Measurements from ENCODE around the gene LPP. TPM values are rescaled to one million over a fixed set of nuclear protein-coding genes. Genes with fewer than 3 reads are reported as not detected.

LPP gene
- total and polyA plus RNA-seq, 2 of the 13 experiments (the other 11 are each of a cell fraction or from before 2014, with no cell fraction given): 19.2 to 29.9 TPM

GRCh38 chr3:188157971-188158370, 4.0 kb downstream of the LPP start (continued):
- TF ChIP-seq PRMT3 (CRISPR knock-in tag; IDR thresholded peaks at IDR 0.05; ENCODE audit: borderline replicate concordance, low read depth): no peak
- no peak for TF ChIP-seq ZSCAN20 (CRISPR knock-in tag; IDR thresholded peaks at IDR 0.05; ENCODE audit: borderline replicate concordance)
- no peak for TF ChIP-seq ZNF264 (CRISPR knock-in tag; IDR thresholded peaks at IDR 0.05)
- no peak for TF ChIP-seq SOX6 (IDR thresholded peaks at IDR 0.05)
- peak; percentile 28 for TF ChIP-seq SOX6 (CRISPR knock-in tag; IDR thresholded peaks at IDR 0.05)
- TF ChIP-seq PRDM10 (CRISPR knock-in tag; IDR thresholded peaks at IDR 0.05; ENCODE audit: low read depth): no peak
- TF ChIP-seq CHD2 (IDR thresholded peaks at IDR 0.05; ENCODE audit: low read depth, low read length): no peak
- TF ChIP-seq POGZ (CRISPR knock-in tag; IDR thresholded peaks at IDR 0.05): peak; percentile 66; the same call in 1 of the 2 replicates
- no peak for TF ChIP-seq ZBTB33 (CRISPR knock-in tag; IDR thresholded peaks at IDR 0.05)
- 0 out of 2 replicates have a peak, but pooled peaks have one; percentile 55 for TF ChIP-seq PHF21A (CRISPR knock-in tag; IDR thresholded peaks at IDR 0.05)
- TF ChIP-seq KIAA2018 (CRISPR knock-in tag; IDR thresholded peaks at IDR 0.05; ENCODE audit: borderline replicate concordance): no peak
- TF ChIP-seq FOXM1 (CRISPR knock-in tag; IDR thresholded peaks at IDR 0.05): no peak
- TF ChIP-seq HMG20A (CRISPR knock-in tag; IDR thresholded peaks at IDR 0.05; ENCODE audit: borderline replicate concordance): peak; percentile 60; the same call in 1 of the 2 replicates
- TF ChIP-seq ZNF768 (CRISPR knock-in tag; IDR thresholded peaks at IDR 0.05): no peak
- TF ChIP-seq ZNF713 (CRISPR knock-in tag; IDR thresholded peaks at IDR 0.05): no peak
- peak; percentile 66 for TF ChIP-seq ZMYM4 (CRISPR knock-in tag; IDR thresholded peaks at IDR 0.05)
- TF ChIP-seq TSC22D2 (CRISPR knock-in tag; IDR thresholded peaks at IDR 0.05; ENCODE audit: borderline replicate concordance): no peak
- no peak for TF ChIP-seq ETV5 (CRISPR knock-in tag; IDR thresholded peaks at IDR 0.05; ENCODE audit: borderline replicate concordance)
